ENCODE measurements around the gene ILRUN. TPM values are rescaled to one million over a fixed set of nuclear protein-coding genes. Genes with fewer than 3 reads are reported as not detected.
"Not testable (repeated sequence)": the region's sequence is repeated elsewhere in the genome, so short reads cannot be mapped to it uniquely, and the experiment has no call there.

ILRUN gene
- total RNA-seq, 1 experiment from 2014 or later, result 62.8 TPM

- H3K9me3 ChIP-seq (ENCODE audit: control insufficient read depth, insufficient read depth, low read depth, low read length), result no peaks in the 10 kb centered on the region
- H3K27ac ChIP-seq (ENCODE audit: low read length), result no peak overlapping the region
- no peaks in the 10 kb centered on the region for H3K36me3 ChIP-seq (ENCODE audit: control insufficient read depth, insufficient read depth, low read length)
- ChIA-PET POLR2A (no interaction called here), CTCF (interaction anchor here (0.6 kb wide), 1 partner anchor 16 kb away, joined by 3 read pairs; no protein-coding TSS in a partner anchor)
- in situ Hi-C loops (cut with HindIII; ENCODE audit: low pct_unique_long_range_greater_than_20kb, low sequenced_read_pairs) (no loop called here), intact Hi-C loops (cut with micrococcal nuclease; ENCODE audit: unreplicated experiment) (no loop called here)
- no peak overlapping the region for H3K4me3 ChIP-seq (ENCODE audit: low read depth in 2 of 2, low read length in 2 of 2)
- TF ChIP-seq TCF7L2 (IDR thresholded peaks at IDR 0.05; ENCODE audit: low read depth, low read length) (no peak), REST (IDR thresholded peaks at IDR 0.05; ENCODE audit: insufficient read depth in 1 of 2, low read depth in 2 of 2, low read length in 1 of 2) (no peak), POLR2AphosphoS5 (IDR thresholded peaks at IDR 0.05; ENCODE audit: low read depth, low read length) (no peak), SIN3A (IDR thresholded peaks at IDR 0.05; ENCODE audit: borderline replicate concordance, insufficient read depth, low read depth, low read length) (no peak)
- TF ChIP-seq, protein P1, sequence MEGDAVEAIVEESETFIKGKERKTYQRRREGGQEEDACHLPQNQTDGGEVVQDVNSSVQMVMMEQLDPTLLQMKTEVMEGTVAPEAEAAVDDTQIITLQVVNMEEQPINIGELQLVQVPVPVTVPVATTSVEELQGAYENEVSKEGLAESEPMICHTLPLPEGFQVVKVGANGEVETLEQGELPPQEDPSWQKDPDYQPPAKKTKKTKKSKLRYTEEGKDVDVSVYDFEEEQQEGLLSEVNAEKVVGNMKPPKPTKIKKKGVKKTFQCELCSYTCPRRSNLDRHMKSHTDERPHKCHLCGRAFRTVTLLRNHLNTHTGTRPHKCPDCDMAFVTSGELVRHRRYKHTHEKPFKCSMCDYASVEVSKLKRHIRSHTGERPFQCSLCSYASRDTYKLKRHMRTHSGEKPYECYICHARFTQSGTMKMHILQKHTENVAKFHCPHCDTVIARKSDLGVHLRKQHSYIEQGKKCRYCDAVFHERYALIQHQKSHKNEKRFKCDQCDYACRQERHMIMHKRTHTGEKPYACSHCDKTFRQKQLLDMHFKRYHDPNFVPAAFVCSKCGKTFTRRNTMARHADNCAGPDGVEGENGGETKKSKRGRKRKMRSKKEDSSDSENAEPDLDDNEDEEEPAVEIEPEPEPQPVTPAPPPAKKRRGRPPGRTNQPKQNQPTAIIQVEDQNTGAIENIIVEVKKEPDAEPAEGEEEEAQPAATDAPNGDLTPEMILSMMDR (IDR thresholded peaks at IDR 0.05), result no peak
- BruUV-seq (replicated peaks), result TSS peak; percentile 16
- DNase-seq (ENCODE audit: low read depth, low spot score), result no peak
- no peak for ATAC-seq
- peaks cover 18% of the 10 kb centered on the region for H3K4me1 ChIP-seq (ENCODE audit: control insufficient read depth, insufficient read depth, low read length)
- H3K27me3 ChIP-seq (ENCODE audit: control insufficient read depth, insufficient read depth, low read length), result no peaks in the 10 kb centered on the region
Observed at GRCh38 chr6:34684364-34684763, 12.2 kb downstream of the ILRUN start.

DNA sequence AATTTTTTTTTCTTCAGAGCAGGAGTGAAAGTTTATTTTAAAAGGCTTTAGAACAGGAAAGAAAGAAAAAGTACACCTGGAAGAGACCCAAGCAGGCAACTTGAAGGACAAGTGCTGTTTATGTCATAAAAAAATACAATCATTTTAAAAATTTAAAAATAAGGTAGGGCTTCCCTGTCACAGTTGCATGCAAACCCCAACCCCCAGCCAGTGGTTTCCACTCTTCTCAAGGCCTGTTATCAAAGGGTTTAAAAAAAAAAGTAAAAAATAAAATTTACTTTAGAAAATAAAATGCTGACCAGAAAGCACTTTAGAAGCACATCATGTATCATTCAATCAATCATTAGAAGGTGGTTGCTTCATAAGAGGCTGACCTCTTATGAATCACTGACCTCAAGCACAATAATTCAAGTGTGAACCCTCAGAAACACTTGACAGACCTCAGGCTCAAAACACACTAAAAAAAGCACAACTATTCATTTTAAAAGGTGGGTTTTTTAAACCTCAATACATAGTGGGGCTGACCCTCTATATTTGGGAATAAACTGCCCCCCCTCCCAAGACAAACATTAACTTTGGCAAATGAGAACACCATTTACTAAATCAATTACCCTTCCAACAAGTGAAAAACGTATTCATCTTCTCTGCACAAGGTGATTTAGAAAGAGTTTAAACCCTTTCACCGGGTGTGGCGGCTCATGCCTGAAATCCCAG, 15.6 kb downstream of the ILRUN start:
- no peaks in the 10 kb centered on the region for H3K36me3 ChIP-seq (ENCODE audit: control insufficient read depth, insufficient read depth, low read length)
- POLR2A ChIA-PET, result no interaction called here
- intact Hi-C loops (cut with micrococcal nuclease; ENCODE audit: unreplicated experiment) (no loop called here), in situ Hi-C loops (cut with HindIII; ENCODE audit: low pct_unique_long_range_greater_than_20kb, low sequenced_read_pairs) (no loop called here)
- CTCF ChIA-PET, result no interaction called here
- ATAC-seq, result no peak
- peak overlapping the region; percentile 30; the same call in 1 of the 2 replicates for H3K27ac ChIP-seq (ENCODE audit: low read length)
- H3K27me3 ChIP-seq (ENCODE audit: control insufficient read depth, insufficient read depth, low read length), result no peaks in the 10 kb centered on the region
- no peaks in the 10 kb centered on the region for H3K9me3 ChIP-seq (ENCODE audit: control insufficient read depth, insufficient read depth, low read depth, low read length)
- BruUV-seq (replicated peaks), result no TSS peak
- no peak for DNase-seq (ENCODE audit: low read depth, low spot score)
- no peak overlapping the region for H3K4me3 ChIP-seq (ENCODE audit: low read depth in 2 of 2, low read length in 2 of 2)
- no peak for TF ChIP-seq SIN3A (IDR thresholded peaks at IDR 0.05; ENCODE audit: borderline replicate concordance, insufficient read depth, low read depth, low read length)
- TF ChIP-seq, protein P1 (IDR thresholded peaks at IDR 0.05), result no peak
- no peak for TF ChIP-seq TCF7L2 (IDR thresholded peaks at IDR 0.05; ENCODE audit: low read depth, low read length)
- no peak for TF ChIP-seq REST (IDR thresholded peaks at IDR 0.05; ENCODE audit: insufficient read depth in 1 of 2, low read depth in 2 of 2, low read length in 1 of 2)
- no peak for TF ChIP-seq POLR2AphosphoS5 (IDR thresholded peaks at IDR 0.05; ENCODE audit: low read depth, low read length)
- peaks cover 18% of the 10 kb centered on the region for H3K4me1 ChIP-seq (ENCODE audit: control insufficient read depth, insufficient read depth, low read length)

- CTCF ChIA-PET, result not testable (repeated sequence)
Observed at GRCh38 chr6:34680313-34680712, 16.3 kb downstream of the ILRUN start.

More at GRCh38 chr6:34680313-34680712, 16.3 kb downstream of the ILRUN start:
- H3K27ac ChIP-seq (ENCODE audit: low read length); H3K36me3 ChIP-seq (ENCODE audit: control insufficient read depth, insufficient read depth, low read length); ATAC-seq; in situ Hi-C loops (cut with HindIII; ENCODE audit: low pct_unique_long_range_greater_than_20kb, low sequenced_read_pairs); BruUV-seq (replicated peaks); H3K27me3 ChIP-seq (ENCODE audit: control insufficient read depth, insufficient read depth, low read length); H3K4me3 ChIP-seq (ENCODE audit: low read depth in 2 of 2, low read length in 2 of 2); H3K9me3 ChIP-seq (ENCODE audit: control insufficient read depth, insufficient read depth, low read depth, low read length); POLR2A ChIA-PET; intact Hi-C loops (cut with micrococcal nuclease; ENCODE audit: unreplicated experiment); DNase-seq (ENCODE audit: low read depth, low spot score): not testable (repeated sequence)
- H3K4me1 ChIP-seq (ENCODE audit: control insufficient read depth, insufficient read depth, low read length), result peaks cover 18% of the 10 kb centered on the region

All from Panc1 (cell line).